ENCODE data around the gene PEMT.

Gene PEMT

DNA sequence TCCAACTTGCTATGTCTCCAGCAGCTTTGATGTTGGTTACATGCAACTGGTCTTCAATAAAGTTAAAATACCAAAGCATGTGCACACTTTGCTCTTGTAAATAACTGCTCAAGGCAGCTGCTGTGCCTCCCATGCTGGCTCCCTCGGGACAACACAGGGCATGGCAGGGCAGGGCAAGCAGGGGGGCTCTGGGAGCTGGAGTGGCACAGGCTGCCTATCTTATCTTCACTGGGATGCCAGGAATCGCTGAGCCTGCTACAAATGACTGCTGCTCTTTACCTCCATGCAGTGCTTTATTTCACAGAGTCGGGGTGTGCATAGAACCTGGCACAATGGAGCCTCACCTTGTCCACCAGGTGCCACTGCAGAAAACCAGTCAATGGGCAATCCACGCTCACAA lies 21.8 kb downstream of the PEMT start:
- DNase-seq: no peak

DNA sequence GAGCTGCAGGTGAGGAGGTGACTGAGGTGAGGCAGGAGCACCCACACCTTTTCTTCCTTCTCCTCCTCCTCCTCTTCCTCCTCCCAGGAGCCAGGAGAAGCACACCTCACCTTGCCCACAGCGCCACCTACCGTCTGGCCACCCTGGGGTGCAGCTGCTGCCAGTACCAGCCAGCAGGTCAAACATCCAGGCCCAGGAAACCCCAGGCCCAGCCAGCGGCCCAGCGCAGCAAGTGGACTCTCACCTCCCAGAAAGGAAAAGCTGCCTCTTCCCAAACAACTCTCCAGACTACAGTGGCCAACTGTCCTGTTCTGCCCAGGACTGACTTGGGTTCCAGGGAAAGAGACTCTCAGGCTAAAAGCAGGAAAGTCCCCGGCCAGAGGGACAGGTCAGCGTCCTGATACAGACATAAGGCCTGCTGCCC lies 22.7 kb downstream of the PEMT start:
- DNase-seq: no peak

DNA sequence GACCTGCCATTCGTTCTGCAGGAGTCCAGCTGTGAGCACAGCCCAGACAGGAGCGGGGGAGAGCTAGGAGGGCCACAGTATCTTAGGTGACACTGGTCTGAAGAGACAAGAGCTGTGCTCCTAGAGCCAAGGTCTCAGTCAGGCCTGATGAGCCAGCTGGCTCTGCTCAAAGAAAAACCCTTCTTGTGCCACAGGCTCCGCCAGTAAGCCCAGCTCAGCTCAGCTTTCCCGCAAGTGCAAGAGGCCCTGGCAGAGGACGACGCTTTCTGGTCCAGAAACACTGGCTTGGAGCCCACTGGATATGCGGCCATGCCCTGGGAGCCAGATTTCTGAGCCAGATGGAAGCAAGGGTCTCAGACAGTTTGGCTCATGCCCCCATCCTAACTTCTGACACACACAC lies 23.9 kb downstream of the PEMT start:
- DNase-seq: no peak

DNA sequence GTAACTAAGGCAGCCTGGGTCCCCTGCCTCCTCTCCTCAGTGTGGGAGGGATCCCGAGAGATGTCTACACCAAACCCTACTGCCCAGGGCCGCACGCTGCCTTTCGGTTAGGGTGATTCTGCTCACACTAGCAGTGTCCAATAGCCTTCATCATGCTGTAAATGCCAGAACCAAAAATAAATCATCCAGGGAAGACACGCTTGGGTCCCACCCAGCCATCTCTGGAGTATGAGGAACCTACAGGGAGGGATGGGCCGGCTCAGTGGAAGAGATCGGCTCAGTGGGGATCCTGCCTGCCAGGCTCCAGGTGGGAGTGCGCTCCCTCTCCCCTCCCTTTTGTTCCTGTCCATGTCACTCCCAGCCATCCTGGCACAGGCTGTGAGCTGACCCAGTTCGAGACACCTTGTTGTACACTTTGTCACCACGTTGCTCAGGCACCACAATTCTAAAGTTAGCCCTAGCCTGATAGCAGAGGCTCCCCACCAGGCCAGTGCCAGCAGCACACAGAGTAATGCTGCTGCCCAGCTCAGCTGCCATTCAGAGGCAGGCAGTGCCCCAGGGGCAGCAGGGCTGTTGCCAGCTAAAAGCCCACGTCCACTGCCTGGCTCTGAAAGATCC lies 24.5 kb downstream of the PEMT start:
- no peak for DNase-seq

DNA sequence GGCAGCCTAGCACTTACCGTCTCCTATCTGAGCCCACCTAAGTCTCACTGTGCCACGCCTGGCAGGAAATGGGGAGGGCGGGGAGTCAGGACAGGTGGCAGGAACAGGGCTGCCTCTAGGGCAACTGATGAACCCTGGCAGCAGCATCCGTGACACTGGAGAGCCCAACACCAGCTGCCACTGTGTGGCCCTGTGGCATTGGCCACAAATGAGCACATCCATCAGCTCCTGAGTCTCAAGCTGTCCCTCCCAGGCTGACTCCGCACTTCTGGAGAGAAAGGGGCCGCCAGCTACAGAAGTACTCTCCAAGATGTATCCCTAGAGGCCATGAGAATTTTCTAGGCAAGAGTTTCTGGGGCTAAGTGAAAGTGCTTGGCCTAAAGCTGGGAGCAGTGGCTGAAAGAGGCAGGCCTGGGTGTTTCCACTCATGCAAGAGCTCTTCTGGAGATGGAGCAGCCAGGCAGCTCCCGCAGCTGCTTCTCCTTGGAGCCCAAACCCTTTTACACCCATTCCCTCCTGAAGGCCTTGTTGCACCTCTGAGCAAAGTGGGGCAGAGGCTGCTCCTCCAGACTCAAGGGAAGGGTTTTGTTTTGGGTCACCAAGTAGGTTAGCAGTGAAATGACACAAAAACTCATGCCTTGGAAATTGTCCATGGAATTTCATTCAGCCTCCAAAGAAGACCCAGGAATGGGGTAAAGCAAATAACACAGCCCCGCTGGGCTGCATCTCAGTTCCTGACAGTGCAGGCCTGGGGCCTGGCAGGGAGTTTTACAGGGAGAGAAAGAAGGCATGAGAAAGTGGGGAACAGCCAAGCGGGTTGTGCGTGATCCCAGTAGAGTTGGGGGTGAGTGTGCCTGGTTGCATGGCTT lies 25.8 kb downstream of the PEMT start:
- DNase-seq: no peak

DNA sequence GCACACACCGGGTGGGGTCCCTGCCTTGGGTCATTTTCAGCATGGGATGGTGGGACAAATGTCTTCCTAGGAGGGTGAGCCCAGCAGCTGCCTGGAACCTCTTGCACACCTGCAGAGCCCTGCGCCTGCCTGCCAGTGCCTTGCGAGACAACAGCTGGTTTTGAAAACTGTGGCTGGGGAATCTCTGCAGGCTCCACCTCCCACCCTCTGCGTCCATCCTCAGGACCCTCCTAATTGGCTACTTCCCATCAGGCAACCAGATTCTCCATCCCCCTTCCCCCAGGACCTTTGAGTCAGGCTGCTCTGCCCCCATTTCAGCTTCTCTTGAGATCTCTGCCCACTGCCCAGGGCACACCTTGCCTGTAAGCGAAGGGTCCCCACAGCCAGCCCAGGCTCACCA lies 26.6 kb downstream of the PEMT start:
- DNase-seq: no peak

DNA sequence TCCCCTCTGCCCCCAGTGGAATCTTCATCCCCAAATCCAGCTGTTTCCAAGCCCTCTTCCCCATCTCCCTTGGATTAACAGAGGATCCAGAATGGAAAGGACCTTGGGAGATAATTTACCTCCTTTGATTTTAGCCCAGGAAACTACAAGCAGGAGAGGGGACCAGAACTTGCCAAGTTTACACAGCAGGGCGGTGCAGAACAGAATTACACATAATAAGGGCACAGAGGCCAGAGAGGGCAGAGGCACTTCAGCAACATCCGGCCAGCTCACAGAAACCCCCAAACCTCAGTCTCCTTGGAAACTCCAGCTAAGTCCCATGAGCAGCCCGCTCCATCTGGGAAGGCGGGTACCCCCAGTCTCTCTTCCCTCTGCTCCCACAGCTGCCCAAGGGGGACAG lies 27.2 kb downstream of the PEMT start:
- no peak for DNase-seq

DNA sequence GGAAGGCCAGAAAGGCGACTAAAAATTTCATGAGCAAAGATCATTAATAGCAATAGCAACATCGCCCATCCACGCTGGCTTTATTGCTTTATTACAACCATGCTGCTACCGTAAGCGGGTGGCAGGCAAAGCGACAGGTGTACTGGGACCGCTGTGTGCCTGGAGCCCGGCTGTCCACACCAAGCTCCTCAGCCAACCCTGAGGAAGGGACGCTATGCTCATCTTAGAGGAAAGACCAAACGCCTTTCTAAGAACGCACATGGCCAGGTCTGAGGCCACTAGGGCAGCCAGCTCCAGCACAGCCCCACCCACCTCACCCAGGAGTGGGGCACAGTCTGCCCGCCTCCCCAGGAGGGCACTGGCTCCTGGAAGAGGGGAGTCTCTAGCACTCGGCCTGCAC lies 28.0 kb downstream of the PEMT start:
- DNase-seq: no peak

DNA sequence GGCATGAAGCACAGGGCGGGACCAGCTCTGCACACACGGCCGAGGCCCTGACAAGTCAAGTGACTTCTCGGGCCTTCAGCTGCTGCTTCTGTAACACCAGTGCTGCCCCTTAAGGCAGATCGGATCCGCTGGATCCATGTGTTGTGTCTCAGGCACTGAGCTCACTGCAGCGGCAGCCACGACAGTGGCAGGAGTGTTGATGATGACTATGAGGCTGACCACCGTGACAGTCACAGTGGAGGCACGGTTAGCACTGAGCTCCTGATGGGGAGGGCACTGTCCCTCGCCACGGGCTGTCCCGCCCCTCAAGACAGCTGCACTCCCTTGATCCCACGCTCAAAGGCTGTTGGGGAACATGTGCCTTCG lies 29.4 kb downstream of the PEMT start:
- DNase-seq: no peak

DNA sequence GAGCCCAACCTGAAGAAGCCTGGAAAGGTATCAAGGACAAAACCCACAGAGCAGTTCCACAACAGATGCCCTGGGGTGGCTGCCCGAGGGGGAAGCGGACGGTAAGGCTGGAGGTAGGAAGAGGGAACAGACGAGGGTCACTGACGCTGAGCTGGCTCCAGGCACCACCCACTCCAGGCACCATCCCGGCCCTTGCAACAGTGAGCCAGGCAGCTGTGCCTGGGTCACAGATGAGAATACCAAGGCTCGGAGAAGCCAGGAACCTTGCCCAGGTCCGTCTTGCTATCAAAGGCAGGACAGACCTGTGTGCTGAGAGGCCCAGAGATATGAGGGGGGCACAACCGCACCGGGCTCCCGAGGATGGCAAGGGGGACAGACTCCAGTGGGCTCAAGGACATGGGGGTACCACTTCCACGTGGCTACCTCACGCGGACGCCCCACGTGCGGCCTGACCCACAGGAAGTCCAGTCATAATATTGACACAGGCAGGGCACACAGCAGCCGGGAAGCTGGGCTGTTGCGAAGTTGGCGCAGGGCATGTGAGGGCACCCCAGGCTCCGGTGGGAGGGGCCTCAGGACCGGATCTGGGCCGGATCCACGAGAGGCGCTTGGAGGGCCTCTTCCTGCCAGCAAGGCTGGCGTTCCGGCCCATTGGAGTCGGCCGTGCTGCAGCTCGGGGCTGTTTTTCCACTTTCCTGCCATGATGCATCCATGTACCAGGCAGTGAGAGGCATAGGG lies 29.9 kb downstream of the PEMT start:
- DNase-seq: no peak

DNA sequence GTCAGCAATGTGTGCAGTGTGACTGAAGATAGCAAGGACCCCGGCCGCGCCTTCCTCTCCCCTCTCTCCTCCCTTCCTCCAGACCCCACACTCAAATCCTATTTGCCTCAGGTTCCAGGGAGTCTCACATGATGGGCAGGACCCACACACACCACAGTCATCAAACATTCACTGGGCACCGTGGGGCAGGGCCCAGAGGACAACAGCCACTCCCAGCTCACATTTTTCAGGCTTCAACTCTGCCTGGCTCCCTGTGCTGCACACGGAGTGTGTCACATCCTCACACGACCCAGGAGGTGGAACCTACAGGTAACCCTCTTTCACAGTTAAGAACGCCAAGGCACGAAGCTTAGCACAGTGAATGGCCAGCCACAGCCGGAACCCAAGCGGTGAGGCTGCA lies 30.5 kb downstream of the PEMT start:
- no peak for DNase-seq

DNA sequence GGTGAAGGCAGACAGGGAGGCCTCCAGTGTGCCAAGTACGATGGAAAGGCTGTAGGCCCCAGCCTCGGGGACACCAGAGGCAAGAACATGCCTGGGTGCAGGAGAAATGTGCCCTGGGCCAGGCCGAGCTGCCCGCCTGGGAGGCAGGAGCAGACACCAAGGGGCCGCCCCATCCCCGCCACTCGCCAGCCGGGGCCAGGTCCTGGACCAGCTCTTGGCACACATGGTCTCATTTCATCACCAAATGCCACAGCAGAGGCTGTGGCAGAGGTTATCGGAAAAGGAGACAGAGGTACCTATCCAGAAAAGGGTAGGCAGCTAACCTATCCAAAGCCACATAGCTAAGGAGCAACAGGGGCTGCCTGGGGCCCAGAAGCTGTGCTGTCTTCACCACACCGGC lies 31.3 kb downstream of the PEMT start:
- DNase-seq: no peak

DNA sequence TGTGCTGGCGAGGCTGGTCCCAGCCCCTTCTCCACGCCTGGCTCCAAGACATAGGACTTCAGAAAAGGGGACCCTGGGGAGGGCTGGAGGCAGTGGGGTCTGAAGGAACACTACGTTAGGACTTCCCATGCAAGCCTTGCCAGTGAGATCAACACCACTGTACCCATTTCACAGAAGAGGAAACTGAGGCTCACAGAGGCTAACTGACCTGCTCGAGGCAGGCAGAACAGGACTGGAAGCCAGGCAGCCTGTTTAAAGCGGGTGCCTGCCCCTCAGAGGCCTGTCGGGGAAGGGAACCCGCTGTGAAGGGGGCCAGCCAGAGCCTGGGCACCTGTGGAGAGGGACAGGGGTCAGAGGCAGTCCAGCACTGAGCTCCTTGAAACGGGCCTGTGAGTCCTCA lies 32.3 kb downstream of the PEMT start:
- DNase-seq: no peak

DNA sequence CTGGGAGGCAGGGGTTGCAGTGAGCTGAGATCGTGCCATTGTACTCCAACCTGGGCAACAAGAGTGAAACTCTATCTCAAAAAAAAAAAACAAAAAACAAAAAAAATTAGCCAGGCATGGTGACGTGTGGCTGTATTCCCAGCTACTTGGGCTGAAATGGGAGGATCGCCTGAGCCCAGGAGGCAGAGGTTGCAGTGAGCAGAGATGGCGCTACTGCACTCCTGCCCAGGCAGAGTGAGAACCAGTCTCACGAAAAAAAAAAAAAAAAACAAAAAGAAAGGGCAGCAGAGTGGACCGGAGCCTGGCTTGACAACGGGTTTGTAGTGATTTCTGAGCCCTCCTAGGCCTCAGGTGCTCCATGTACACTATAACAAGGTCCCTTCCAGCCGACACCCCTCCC lies 33.1 kb downstream of the PEMT start:
- no peak for DNase-seq

DNA sequence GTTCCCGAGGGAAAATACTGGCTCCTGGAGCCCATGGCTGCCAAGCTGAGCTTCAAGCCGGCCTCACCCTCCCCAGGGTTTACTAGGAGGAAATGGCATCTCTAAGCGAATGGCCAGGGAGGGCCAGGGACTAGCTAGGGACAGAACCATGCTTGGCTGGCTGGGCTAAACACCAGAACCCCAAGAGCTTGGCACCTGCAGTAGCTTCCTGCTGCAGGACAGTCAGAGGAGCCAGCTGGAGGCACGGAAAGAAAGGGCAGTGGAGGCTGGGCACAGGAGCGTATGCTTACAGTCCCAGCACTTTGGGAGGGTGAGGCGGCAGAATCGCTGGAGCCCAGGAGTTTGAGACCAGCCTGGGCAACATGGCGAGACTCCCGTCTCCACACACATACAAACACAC lies 33.7 kb downstream of the PEMT start:
- no peak for DNase-seq

DNA sequence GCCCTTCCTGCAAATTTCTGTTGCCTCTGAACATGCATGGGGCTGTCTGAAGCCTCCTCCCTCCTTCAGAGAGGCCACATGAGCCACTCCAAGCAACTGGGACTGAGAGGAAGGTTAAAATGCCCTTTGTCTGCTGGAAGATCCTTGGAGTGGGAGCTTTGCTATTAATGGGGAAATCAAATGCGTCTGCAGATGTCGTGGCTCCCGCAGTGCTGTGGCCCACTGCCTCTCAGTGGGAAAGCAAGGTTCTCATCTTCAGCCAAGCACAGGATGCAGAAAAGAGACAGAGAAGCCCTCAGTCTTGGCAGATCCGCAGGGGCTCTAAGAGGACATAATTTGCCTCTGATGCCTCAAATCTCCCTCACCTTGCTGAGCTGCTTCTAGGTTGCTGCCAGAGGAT lies 34.8 kb downstream of the PEMT start:
- no peak for DNase-seq

DNA sequence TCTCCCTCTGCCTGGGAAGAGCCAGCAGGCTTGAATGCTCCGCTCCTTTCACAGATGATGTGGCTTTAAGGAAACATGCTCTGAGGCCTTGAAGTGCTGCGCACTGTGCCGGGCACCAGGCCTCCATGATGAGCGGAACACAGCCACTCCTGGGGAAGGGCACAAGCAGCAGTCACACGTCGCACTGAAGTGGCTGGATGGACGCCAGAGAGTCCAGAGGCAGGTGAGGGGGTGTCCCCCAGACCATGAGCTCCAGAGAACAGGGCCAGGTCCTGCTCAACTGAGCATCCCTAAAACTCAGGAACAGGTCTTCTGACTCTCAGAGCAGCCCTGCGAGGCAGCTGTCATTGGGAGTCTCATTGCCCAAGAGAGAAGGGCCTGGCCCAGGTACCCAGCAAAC lies 35.6 kb downstream of the PEMT start:
- no peak for DNase-seq

DNA sequence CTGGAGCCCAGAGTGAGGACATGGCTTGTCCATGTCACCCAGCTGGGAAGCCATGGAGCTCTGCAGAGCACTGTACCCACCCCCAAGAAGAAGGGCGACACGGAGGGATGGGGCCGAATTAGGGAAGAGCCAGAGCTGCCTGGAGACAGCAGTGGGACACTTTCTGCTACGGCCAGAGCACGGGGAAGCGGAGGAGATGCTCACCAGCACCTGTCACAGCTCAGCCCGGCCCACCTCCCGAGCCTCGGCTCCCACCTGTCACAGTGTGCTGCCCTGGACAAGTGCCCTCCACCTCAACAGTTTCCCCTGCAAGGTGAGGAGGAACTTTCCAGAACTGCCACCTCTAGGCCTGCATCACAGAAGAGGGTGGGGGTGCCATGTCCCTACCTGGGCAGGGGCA lies 36.4 kb downstream of the PEMT start:
- DNase-seq: no peak

DNA sequence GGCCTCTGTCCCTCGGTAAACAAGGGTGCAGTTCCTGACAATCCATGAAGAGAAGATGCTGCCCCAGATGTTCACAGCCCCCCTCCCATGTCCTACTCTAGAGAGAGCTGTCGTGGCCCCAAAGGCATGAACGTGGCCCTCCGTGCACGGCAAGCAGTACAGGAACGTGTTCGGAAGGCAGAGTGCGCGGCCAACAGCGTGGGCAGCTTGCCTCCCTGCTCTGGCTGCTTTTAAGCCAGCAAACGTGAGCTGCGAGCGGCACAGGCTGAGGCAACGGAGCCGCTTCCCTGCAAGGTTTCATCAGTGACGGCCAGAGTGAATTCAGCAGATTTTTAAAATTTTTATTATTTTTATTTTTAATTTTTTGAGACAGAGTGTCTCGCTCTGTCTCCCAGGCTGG lies 37.2 kb downstream of the PEMT start:
- DNase-seq: no peak

DNA sequence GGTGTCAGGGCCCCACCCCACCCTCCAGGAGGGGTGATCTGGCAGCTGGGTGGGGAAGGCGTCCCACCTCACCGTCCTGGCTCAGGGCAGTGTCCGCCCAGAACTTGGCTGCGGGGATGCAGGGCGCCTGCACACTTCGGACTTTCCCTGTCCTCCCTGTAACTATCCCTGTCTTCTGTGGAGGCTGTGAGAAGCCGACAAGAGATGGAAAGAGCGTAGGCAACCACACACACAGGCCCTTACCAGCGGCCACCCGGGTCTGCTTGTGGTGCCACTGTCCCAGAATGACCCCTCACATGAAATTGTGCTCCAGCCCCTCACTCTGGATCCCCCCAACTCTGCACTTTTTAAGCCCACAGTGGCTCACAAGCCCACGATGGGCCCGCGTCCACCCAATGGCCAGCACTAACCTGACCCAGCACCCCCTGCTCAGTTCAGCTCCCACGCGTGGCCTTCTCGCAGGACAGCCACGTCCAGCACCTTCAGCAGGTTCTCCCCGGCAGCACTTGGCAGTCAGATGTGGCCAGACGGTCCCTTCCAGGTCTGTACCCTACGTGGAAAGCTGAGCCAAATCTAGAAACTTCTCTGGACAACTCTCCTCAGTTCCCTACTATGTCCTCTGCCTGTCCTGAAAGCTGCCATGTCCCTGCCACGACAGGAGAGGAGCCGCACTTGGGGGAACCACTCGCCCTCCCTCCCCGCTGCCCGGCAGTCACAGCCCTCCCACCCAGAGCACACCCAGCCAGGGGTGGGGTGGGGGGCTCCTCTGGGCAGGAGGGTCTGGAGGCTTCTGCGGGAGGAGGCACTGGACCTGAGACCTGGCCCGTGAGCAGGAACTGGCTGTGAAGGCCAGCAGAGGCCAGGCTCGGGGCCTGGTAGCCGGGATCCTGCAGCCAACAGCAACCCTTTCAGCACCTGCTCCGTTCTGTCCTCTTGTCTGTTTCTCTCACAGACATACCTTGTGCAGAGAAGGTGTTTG lies 38.0 kb downstream of the PEMT start:
- no peak for DNase-seq

DNA sequence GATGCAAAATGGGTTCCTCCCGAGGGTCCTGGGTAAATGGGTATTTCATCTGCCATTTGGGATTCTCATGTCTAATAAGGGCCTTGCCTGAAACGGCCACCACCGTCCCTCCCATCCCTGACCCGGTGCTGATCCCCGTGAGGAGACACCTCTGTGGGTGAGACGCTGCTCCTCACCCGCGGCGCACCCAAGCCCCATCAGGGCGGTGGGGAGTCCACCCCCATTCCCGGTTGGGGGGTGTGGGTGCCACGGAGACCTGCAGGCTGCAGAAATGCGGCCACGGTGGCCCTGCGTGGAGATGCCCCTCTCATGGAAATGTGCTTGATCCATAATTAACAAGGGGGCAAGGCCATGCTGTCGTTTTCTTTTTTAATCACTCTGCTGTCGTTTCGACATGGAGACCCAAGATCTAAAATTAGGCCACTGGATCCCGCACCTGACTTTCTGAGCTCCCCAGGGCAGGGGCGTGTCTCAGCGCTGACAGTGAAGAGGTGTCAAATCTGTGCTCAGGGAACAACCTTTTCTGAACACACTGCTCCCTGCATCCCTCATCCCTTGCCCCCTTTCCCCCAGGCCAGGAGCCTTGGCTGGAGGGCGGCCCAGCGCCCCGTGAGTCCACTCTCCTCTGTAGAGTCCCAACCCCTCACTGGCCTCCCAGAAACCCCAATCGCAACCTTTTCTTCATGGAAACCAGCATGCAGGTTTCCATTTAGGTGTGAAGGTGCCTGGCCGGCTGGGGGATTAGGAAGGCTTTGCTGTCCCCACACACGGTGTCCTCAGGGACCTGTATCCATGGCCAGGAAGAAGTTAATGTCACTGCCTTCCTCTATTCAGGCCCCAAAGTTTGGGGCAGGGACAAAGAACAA lies 38.9 kb downstream of the PEMT start:
- no peak for DNase-seq

DNA sequence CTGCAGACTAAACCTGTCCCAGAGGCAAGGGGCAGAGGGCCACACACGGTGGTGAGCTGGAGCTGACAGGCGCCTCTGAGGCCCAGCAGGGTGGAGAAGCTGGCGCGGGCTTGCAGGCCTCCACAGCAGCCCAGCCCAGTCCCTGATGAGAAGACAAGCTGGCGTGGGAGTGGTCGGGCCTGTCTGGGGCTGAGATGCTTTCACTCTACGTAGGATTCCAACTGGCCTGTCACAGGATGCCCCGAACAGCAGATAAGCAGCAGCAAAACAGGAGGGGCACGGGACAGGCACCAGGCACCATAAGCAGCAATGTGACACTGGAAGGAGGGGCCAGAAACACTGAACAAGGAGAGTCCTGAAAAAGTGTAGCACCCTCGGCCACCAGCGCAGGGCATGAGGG lies 40.1 kb downstream of the PEMT start:
- DNase-seq: no peak
